Immature natural killer cell (primary cell): ENCODE measurements around the gene MMAA. TPM values are rescaled to one million over a fixed set of nuclear protein-coding genes. Genes with fewer than 3 reads are reported as not detected.
"Not testable (repeated sequence)": the region's sequence is repeated elsewhere in the genome, so short reads cannot be mapped to it uniquely, and the experiment has no call there.

ENCODE experiments used
- DNase-seq, 3 donors: peaks; one replicate each; pipeline ENCODE4 v3.0.0; 2022; ENCODE audit warnings: mixed read lengths in 1 of 3
- H3K27ac Mint-ChIP-seq, 6 donors: one replicate each; pipeline ENCODE4 v1.8.0; 2020; ENCODE audit warnings: mixed read lengths in 6 of 6, mild to moderate bottlenecking in 5 of 6, inconsistent platforms in 4 of 6, moderate library complexity in 3 of 6
- H3K27me3 Mint-ChIP-seq, 3 donors: one replicate each; pipeline ENCODE4 v1.8.0; 2020 to 2021; ENCODE audit warnings: low read depth in 3 of 3, mild to moderate bottlenecking in 3 of 3, mixed read lengths in 3 of 3, moderate library complexity in 3 of 3, inconsistent platforms in 1 of 3
- H3K36me3 Mint-ChIP-seq, 3 donors: one replicate each; pipeline ENCODE4 v1.8.0; 2020; ENCODE audit warnings: mixed read lengths in 3 of 3, inconsistent platforms in 2 of 3, mild to moderate bottlenecking in 2 of 3
- H3K4me1 Mint-ChIP-seq, 2 donors: one replicate each; pipeline ENCODE4 v1.8.0; 2020; ENCODE audit warnings: inconsistent platforms in 2 of 2, mild to moderate bottlenecking in 2 of 2, mixed read lengths in 2 of 2, moderate library complexity in 1 of 2
- H3K4me3 Mint-ChIP-seq, 5 donors: one replicate each; pipeline ENCODE4 v1.8.0; 2020; ENCODE audit warnings: mild to moderate bottlenecking in 5 of 5, mixed read lengths in 5 of 5, inconsistent platforms in 3 of 5, moderate library complexity in 3 of 5
- H3K9me3 Mint-ChIP-seq, 6 donors: one replicate each; pipeline ENCODE4 v1.8.0; 2020; ENCODE audit warnings: mild to moderate bottlenecking in 6 of 6, mixed read lengths in 6 of 6, inconsistent platforms in 4 of 6, moderate library complexity in 3 of 6
- polyA plus RNA-seq, 3 donors: library from polyadenylated mRNA; unstranded; fragments of 300-500 nt; fragmentation: Illumina TruSeq; gene quantifications; one replicate each; pipeline ENCODE4 v1.2.3, GENCODE V29; 2021

MMAA gene
- polyA plus RNA-seq, 3 donors from 2014 or later, result 3.6 to 9.8 (median 5.4) TPM

GRCh38 chr4:145614233-145614610 is 5.0 kb upstream of the MMAA start:
- no peak overlapping the region for H3K27ac Mint-ChIP-seq
- H3K4me3 Mint-ChIP-seq, result no peak overlapping the region
- H3K27me3 Mint-ChIP-seq, result peaks cover 6 to 12% (median 8%) of the 10 kb centered on the region in 3 donors
- H3K9me3 Mint-ChIP-seq, result no peaks in the 10 kb centered on the region
- H3K4me1 Mint-ChIP-seq, result peaks cover 12 to 22% of the 10 kb centered on the region in 2 donors
- no peak for DNase-seq
- no peaks in the 10 kb centered on the region for H3K36me3 Mint-ChIP-seq

- no peaks in the 10 kb centered on the region for H3K9me3 Mint-ChIP-seq
- H3K27me3 Mint-ChIP-seq, result peaks cover 10 to 16% (median 11%) of the 10 kb centered on the region in 3 donors
- H3K4me1 Mint-ChIP-seq, result peaks cover 42 to 62% of the 10 kb centered on the region in 2 donors
- peaks cover 0 to 4% (median 3%) of the 10 kb centered on the region in 3 donors for H3K36me3 Mint-ChIP-seq
- no peak for DNase-seq
- peak overlapping the region; percentile 98 to 99 (median 99) for H3K4me3 Mint-ChIP-seq
- peak overlapping the region; percentile 96 to 100 (median 99) for H3K27ac Mint-ChIP-seq
These were observed 814 bp upstream of the MMAA start for GRCh38 chr4:145618210-145618931.

GRCh38 chr4:145619639-145619996 is 433 bp downstream of the MMAA start:
- Mint-ChIP-seq H3K4me1 (peaks cover 54 to 74% of the 10 kb centered on the region in 2 donors), H3K27ac (peak overlapping the region; percentile 96 to 100 (median 99)), H3K9me3 (no peaks in the 10 kb centered on the region), H3K27me3 (peaks cover 11 to 16% (median 12%) of the 10 kb centered on the region in 3 donors), H3K36me3 (peaks cover 0 to 4% (median 3%) of the 10 kb centered on the region in 3 donors), H3K4me3 (peak overlapping the region; percentile 98 to 99 (median 99))
- DNase-seq, result peak in 1 of 3 donors; percentile 74

- Mint-ChIP-seq H3K27ac (peak overlapping the region; percentile 37 to 91 (median 78)), H3K4me1 (peaks cover 78 to 93% of the 10 kb centered on the region in 2 donors), H3K27me3 (peaks cover 12 to 18% (median 12%) of the 10 kb centered on the region in 3 donors), H3K4me3 (peak overlapping the region in 3 of 5 donors; percentile 15 to 50 (median 25))
- H3K36me3 Mint-ChIP-seq, H3K9me3 Mint-ChIP-seq, DNase-seq: not testable (repeated sequence)
These were observed 2.9 kb downstream of the MMAA start for GRCh38 chr4:145622067-145622466.

- H3K4me3 Mint-ChIP-seq, result peak overlapping the region; percentile 7 to 95 (median 19)
- H3K4me1 Mint-ChIP-seq, result peaks cover 74 to 86% of the 10 kb centered on the region in 2 donors
These were observed 4.6 kb downstream of the MMAA start for GRCh38 chr4:145623831-145624230.

GRCh38 chr4:145625677-145626622 is 6.8 kb downstream of the MMAA start:
- H3K27ac Mint-ChIP-seq, result peak overlapping the region; percentile 80 to 97 (median 87)
- peak; percentile 40 to 47 (median 43) for DNase-seq
- H3K4me3 Mint-ChIP-seq, result peak overlapping the region; percentile 75 to 95 (median 78)
- H3K9me3 Mint-ChIP-seq, result no peaks in the 10 kb centered on the region
- H3K36me3 Mint-ChIP-seq, result peaks cover 6 to 24% (median 20%) of the 10 kb centered on the region in 3 donors
- H3K4me1 Mint-ChIP-seq, result peaks cover 62 to 70% of the 10 kb centered on the region in 2 donors
- H3K27me3 Mint-ChIP-seq, result peaks cover 2 to 7% (median 2%) of the 10 kb centered on the region in 3 donors

More at GRCh38 chr4:145623831-145624230, 4.6 kb downstream of the MMAA start:
- Mint-ChIP-seq H3K27ac (peak overlapping the region; percentile 80 to 97 (median 90)), H3K27me3 (peaks cover 8 to 15% (median 8%) of the 10 kb centered on the region in 3 donors), H3K9me3 (no peaks in the 10 kb centered on the region), H3K36me3 (peaks cover 0 to 9% (median 7%) of the 10 kb centered on the region in 3 donors)
- peak; percentile 20 to 47 (median 23) for DNase-seq

GRCh38 chr4:145626623-145626982 is 7.4 kb downstream of the MMAA start:
- Mint-ChIP-seq H3K4me1 (peaks cover 56 to 66% of the 10 kb centered on the region in 2 donors), H3K9me3 (no peaks in the 10 kb centered on the region), H3K27ac (peak overlapping the region; percentile 80 to 97 (median 87)), H3K36me3 (peaks cover 6 to 24% (median 20%) of the 10 kb centered on the region in 3 donors), H3K27me3 (peaks cover 2 to 7% (median 2%) of the 10 kb centered on the region in 3 donors), H3K4me3 (peak overlapping the region; percentile 75 to 95 (median 78))
- DNase-seq, result peak in 1 of 3 donors; percentile 7

GRCh38 chr4:145635117-145635516 is 15.9 kb downstream of the MMAA start:
- no peaks in the 10 kb centered on the region for H3K27me3 Mint-ChIP-seq
- peaks cover 3 to 17% (median 15%) of the 10 kb centered on the region in 3 donors for H3K36me3 Mint-ChIP-seq
- peak overlapping the region; percentile 17 to 82 (median 65) for H3K27ac Mint-ChIP-seq
- no peaks in the 10 kb centered on the region for H3K9me3 Mint-ChIP-seq
- DNase-seq, result no peak
- no peak overlapping the region for H3K4me3 Mint-ChIP-seq
- peaks cover 17 to 29% of the 10 kb centered on the region in 2 donors for H3K4me1 Mint-ChIP-seq

- peaks cover 22 to 33% of the 10 kb centered on the region in 2 donors for H3K4me1 Mint-ChIP-seq
- DNase-seq, result no peak
- peaks cover 2 to 12% (median 12%) of the 10 kb centered on the region in 3 donors for H3K36me3 Mint-ChIP-seq
- no peaks in the 10 kb centered on the region for H3K27me3 Mint-ChIP-seq
- H3K9me3 Mint-ChIP-seq, result no peaks in the 10 kb centered on the region
- H3K4me3 Mint-ChIP-seq, result no peak overlapping the region
- H3K27ac Mint-ChIP-seq, result peak overlapping the region in 5 of 6 donors; percentile 26 to 82 (median 65)
These were observed 16.4 kb downstream of the MMAA start for GRCh38 chr4:145635630-145636029.

GRCh38 chr4:145639186-145639698 is 20.1 kb downstream of the MMAA start:
- Mint-ChIP-seq H3K4me1 (peaks cover 25 to 33% of the 10 kb centered on the region in 2 donors), H3K4me3 (no peak overlapping the region), H3K9me3 (no peaks in the 10 kb centered on the region), H3K27ac (no peak overlapping the region), H3K36me3 (peaks cover 6 to 21% (median 16%) of the 10 kb centered on the region in 3 donors), H3K27me3 (no peaks in the 10 kb centered on the region)
- DNase-seq, result no peak

- H3K27me3 Mint-ChIP-seq, H3K9me3 Mint-ChIP-seq, H3K27ac Mint-ChIP-seq, DNase-seq, H3K4me3 Mint-ChIP-seq: not testable (repeated sequence)
- Mint-ChIP-seq H3K4me1 (peaks cover 15 to 23% of the 10 kb centered on the region in 2 donors), H3K36me3 (peaks cover 6 to 26% (median 16%) of the 10 kb centered on the region in 3 donors)
These were observed 21.1 kb downstream of the MMAA start for GRCh38 chr4:145640236-145640635.

GRCh38 chr4:145643295-145643694 is 24.1 kb downstream of the MMAA start:
- Mint-ChIP-seq H3K4me3 (no peak overlapping the region), H3K36me3 (peaks cover 15 to 46% (median 29%) of the 10 kb centered on the region in 3 donors), H3K4me1 (peaks cover 11 to 14% of the 10 kb centered on the region in 2 donors), H3K27me3 (peaks cover 0 to under 1% (median 0%) of the 10 kb centered on the region in 3 donors), H3K9me3 (no peaks in the 10 kb centered on the region), H3K27ac (no peak overlapping the region)
- DNase-seq, result no peak

GRCh38 chr4:145644699-145645098 is 25.5 kb downstream of the MMAA start:
- H3K4me1 Mint-ChIP-seq, result peaks cover 11 to 14% of the 10 kb centered on the region in 2 donors
- H3K4me3 Mint-ChIP-seq, result no peak overlapping the region
- peaks cover 15 to 39% (median 25%) of the 10 kb centered on the region in 3 donors for H3K36me3 Mint-ChIP-seq
- H3K27me3 Mint-ChIP-seq, result peaks cover 0 to 2% (median 0%) of the 10 kb centered on the region in 3 donors
- no peaks in the 10 kb centered on the region for H3K9me3 Mint-ChIP-seq
- no peak for DNase-seq
- H3K27ac Mint-ChIP-seq, result peak overlapping the region in 1 of 6 donors; percentile 18
